PC-3 (cell line): ENCODE data around the gene TBC1D2. TPM values are rescaled to one million over a fixed set of nuclear protein-coding genes. Genes with fewer than 3 reads are reported as not detected.

Experiments
- ATAC-seq: fragments of 200-7000 bp; cut with Tn5 transposase; 2 replicates; pipeline ENCODE4 v1.9.1; 2020; ENCODE audit warnings: mild to moderate bottlenecking, moderate library complexity
- BruUV-seq: library from RNA; stranded (reverse); fragments of 400-500 nt; replicated peaks from 2 replicates; lab custom pipeline; 2021; lab: Mats Ljungman, UMichigan
- CTCF ChIA-PET: fragments of 300-600 bp; sonication (Branson Sonifier 250); formaldehyde crosslinking; loops from one replicate; lab custom pipeline; 2022; ENCODE audit warnings: antibody characterized with exemption; lab: Charles Lee
- POLR2A ChIA-PET: fragments of 300-600 bp; sonication (Branson Sonifier 250); formaldehyde crosslinking; loops from one replicate; lab custom pipeline; 2022; ENCODE audit warnings: antibody characterized with exemption; ENCODE audit not compliant: unreplicated experiment; lab: Charles Lee
- DNase-seq: peaks from one replicate; pipeline ENCODE4 v3.0.0-alpha.2; 2015
- H2AFZ ChIP-seq: fragments of 300-600 bp; sonication (generic); 2 replicates; pipeline ENCODE4 v1.6.0; 2016; ENCODE audit warnings: antibody characterized with exemption, low read length
- H3F3A ChIP-seq: fragments of 300-600 bp; sonication (generic); one replicate; pipeline ENCODE4 v1.6.0; 2017; ENCODE audit warnings: antibody characterized with exemption, low read length, control low read depth, mild to moderate bottlenecking; ENCODE audit not compliant: unreplicated experiment
- H3K27ac ChIP-seq: fragments of 300-600 bp; sonication (generic); 2 replicates; pipeline ENCODE4 v1.5.1; 2016; ENCODE audit warnings: mild to moderate bottlenecking, low read length
- H3K27me3 ChIP-seq: fragments of 300-600 bp; sonication (generic); 2 replicates; pipeline ENCODE4 v1.6.1; 2016; ENCODE audit warnings: low read length, mixed read lengths
- H3K36me3 ChIP-seq: fragments of 300-600 bp; sonication (generic); 2 replicates; pipeline ENCODE4 v1.6.1; 2016; ENCODE audit warnings: low read depth, mixed run types, low read length, mixed read lengths
- H3K4me1 ChIP-seq: fragments of 300-600 bp; sonication (generic); 2 replicates; pipeline ENCODE4 v1.5.1; 2016; ENCODE audit warnings: low read length; ENCODE audit not compliant: insufficient read depth
- H3K4me2 ChIP-seq: fragments of 300-600 bp; sonication (generic); 2 replicates; pipeline ENCODE4 v1.6.0; 2016; ENCODE audit warnings: low read length
- H3K4me3 ChIP-seq: fragments of 300-600 bp; sonication (generic); 2 replicates; pipeline ENCODE4 v1.5.1; 2016; ENCODE audit warnings: mild to moderate bottlenecking, low read length, mixed read lengths
- H3K79me2 ChIP-seq: fragments of 300-600 bp; sonication (generic); 2 replicates; pipeline ENCODE4 v1.6.1; 2017; ENCODE audit warnings: low read length, mixed read lengths
- H3K9ac ChIP-seq: fragments of 300-600 bp; sonication (generic); 2 replicates; pipeline ENCODE4 v1.6.0; 2016; ENCODE audit warnings: mild to moderate bottlenecking, low read length
- H3K9me2 ChIP-seq: fragments of 300-600 bp; sonication (generic); replicated peaks from 2 replicates; pipeline ENCODE4 v1.6.1; 2016; ENCODE audit warnings: mixed run types, low read length, mixed read lengths
- H3K9me3 ChIP-seq: fragments of 300-600 bp; sonication (generic); 2 replicates; pipeline ENCODE4 v1.6.1; 2016; ENCODE audit warnings: low read length, mixed read lengths
- H4K20me1 ChIP-seq: fragments of 300-600 bp; sonication (generic); 2 replicates; pipeline ENCODE4 v1.6.1; 2016; ENCODE audit warnings: low read length, mixed read lengths
- EZH2 ChIP-seq: fragments of 300-600 bp; sonication (generic); IDR thresholded peaks from one replicate; pipeline ENCODE4 v1.6.1; 2017; ENCODE audit warnings: antibody characterized with exemption, mild to moderate bottlenecking, low read length; ENCODE audit not compliant: unreplicated experiment
- EZH2phosphoT487 ChIP-seq: fragments of 300-600 bp; sonication (generic); IDR thresholded peaks from 2 replicates; pipeline ENCODE4 v1.6.1; 2018; ENCODE audit warnings: mild to moderate bottlenecking, antibody characterized with exemption, low read length, borderline replicate concordance
- intact Hi-C: fragments of 100-400 bp; cut with micrococcal nuclease; formaldehyde crosslinking; loops from 2 replicates; pipeline ENCODE4 v1.9.0; 2023
- total RNA-seq: library from RNA; depleted of rRNA; stranded (reverse); fragments of >200 nt; gene quantifications from 2 replicates; pipeline ENCODE4 v1.2.3, GENCODE V29; 2014
- TF ChIP-seq, protein P1 (sequence below): fragments of 300-600 bp; sonication (generic); conservative IDR thresholded peaks from 2 replicates; pipeline ENCODE4 v1.5.1; 2017; ENCODE audit warnings: antibody characterized with exemption, low read depth, mild to moderate bottlenecking, low read length

Gene TBC1D2
- total RNA-seq, 1 experiment from 2014 or later = 7.4 TPM

DNA sequence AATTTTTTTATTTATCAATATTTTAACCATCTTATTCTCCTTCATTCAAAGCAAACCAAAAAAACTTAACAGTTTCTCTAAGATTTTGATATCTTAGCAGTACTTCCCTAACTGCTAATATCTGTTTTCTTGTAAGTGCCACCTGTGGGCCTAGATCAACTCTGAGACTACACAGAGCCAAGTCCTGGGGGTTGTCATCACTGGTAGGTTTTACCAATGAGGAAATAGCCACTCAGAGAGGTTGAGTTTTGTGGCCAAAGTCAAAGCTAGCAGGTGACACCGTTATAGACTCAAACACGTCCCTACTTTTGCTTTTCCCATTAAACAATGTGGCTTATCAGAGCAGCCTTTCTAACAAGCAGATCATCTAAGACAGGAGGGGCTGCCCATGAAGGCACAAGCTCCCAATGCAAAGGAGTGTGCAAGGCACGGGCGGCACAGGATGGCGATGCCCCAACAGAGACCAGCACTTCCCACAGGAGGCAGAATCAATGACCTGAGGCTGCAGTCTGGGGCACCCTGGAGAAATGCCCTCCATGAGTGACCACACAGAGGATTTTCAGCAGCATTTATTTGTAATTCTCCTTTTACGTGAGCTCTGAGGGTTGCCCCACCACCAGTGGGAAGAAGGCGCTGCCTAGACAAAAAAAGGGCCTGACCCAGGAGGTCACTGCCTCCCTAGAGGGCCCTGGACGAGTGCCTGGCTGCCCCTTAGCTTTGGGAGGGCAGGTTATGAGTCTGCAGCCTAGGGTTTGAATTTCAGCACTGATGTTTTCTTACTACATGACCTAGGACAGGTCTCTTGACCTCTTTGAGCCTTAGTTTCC is 7.4 kb downstream of the TBC1D2 start:
- DNase-seq (no peak), ATAC-seq (no peak)
- no peaks in the 10 kb centered on the region for H3K27me3 ChIP-seq
- ChIA-PET POLR2A (no interaction called here), CTCF (no interaction called here)
- H3K4me1 ChIP-seq = peaks cover 45% of the 10 kb centered on the region
- peak overlapping the region; percentile 69; the same call in 1 of the 2 replicates for H2AFZ ChIP-seq
- H3K79me2 ChIP-seq = peaks cover 11% of the 10 kb centered on the region; the same call in 1 of the 2 replicates
- H3F3A ChIP-seq = no peaks in the 10 kb centered on the region
- no peaks in the 10 kb centered on the region for H3K9me3 ChIP-seq
- peak overlapping the region; percentile 61; the same call in 1 of the 2 replicates for H3K9ac ChIP-seq
- BruUV-seq = no TSS peak
- H3K4me2 ChIP-seq = no peak overlapping the region
- no peaks in the 10 kb centered on the region for H4K20me1 ChIP-seq
- no peaks in the 10 kb centered on the region for H3K9me2 ChIP-seq
- no peaks in the 10 kb centered on the region for H3K36me3 ChIP-seq
- TF ChIP-seq, protein P1, sequence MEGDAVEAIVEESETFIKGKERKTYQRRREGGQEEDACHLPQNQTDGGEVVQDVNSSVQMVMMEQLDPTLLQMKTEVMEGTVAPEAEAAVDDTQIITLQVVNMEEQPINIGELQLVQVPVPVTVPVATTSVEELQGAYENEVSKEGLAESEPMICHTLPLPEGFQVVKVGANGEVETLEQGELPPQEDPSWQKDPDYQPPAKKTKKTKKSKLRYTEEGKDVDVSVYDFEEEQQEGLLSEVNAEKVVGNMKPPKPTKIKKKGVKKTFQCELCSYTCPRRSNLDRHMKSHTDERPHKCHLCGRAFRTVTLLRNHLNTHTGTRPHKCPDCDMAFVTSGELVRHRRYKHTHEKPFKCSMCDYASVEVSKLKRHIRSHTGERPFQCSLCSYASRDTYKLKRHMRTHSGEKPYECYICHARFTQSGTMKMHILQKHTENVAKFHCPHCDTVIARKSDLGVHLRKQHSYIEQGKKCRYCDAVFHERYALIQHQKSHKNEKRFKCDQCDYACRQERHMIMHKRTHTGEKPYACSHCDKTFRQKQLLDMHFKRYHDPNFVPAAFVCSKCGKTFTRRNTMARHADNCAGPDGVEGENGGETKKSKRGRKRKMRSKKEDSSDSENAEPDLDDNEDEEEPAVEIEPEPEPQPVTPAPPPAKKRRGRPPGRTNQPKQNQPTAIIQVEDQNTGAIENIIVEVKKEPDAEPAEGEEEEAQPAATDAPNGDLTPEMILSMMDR = no peak
- H3K4me3 ChIP-seq = no peak overlapping the region
- intact Hi-C loops = no loop called here
- peak overlapping the region; percentile 87 for H3K27ac ChIP-seq

DNA sequence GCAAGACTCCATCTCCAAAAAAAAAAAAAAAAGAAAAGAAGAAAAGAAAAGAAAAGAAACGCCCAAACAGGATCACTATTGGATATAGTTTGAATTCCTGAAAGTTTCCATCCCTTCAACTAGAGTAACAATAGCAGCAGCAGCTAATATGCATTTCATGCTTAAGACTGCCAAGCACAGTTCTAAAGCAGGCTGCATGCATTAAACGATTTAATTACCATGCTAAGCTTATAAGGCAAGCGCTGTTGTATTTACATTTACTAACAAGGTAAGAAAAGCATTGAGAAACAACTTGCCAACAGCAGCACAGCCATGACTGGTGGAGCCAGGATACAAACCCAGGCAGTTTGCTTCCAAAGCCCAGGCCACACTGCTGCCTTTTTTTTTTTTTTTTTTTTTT is 13.0 kb downstream of the TBC1D2 start:
- Histone ChIP-seq H3K4me3 (no peak overlapping the region), H3K9me2 (no peaks in the 10 kb centered on the region), H3K9ac (no peak overlapping the region), H3K9me3 (no peaks in the 10 kb centered on the region), H3K27me3 (no peaks in the 10 kb centered on the region), H3K79me2 (no peaks in the 10 kb centered on the region), H4K20me1 (no peaks in the 10 kb centered on the region), H3K4me1 (no peaks in the 10 kb centered on the region), H3K36me3 (no peaks in the 10 kb centered on the region), H3K4me2 (no peak overlapping the region), H2AFZ (no peak overlapping the region), H3F3A (no peaks in the 10 kb centered on the region), H3K27ac (no peak overlapping the region)
- BruUV-seq = no TSS peak
- intact Hi-C loops = no loop called here
- TF ChIP-seq EZH2 = no peak
- TF ChIP-seq, protein P1 = no peak
- TF ChIP-seq EZH2phosphoT487 = no peak
- POLR2A ChIA-PET = no interaction called here
- DNase-seq = no peak
- ATAC-seq = no peak
- CTCF ChIA-PET = no interaction called here
